Right atrium auricular region (tissue), 2 donors: Measurements from ENCODE around the gene C22orf42. TPM values are rescaled to one million over a fixed set of nuclear protein-coding genes. Genes with fewer than 3 reads are reported as not detected.
"Not testable (repeated sequence)": the region's sequence is repeated elsewhere in the genome, so short reads cannot be mapped to it uniquely, and the experiment has no call there.

Experiments
- DNase-seq: peaks from one replicate; pipeline ENCODE4 v3.0.0-alpha.2; 2019; ENCODE audit warnings: low spot score
- H3K27ac ChIP-seq, 2 donors: fragments of 200-600 bp; sonication (generic); 1 replicate in 1 of 2; 2 replicates in 1 of 2; pipeline ENCODE4 v1.5.1; 2016 to 2019
- H3K27me3 ChIP-seq, 2 donors: fragments of 200-600 bp; sonication (generic); one replicate each; pipeline versions ENCODE4 v1.5.1 to v1.6.0; 2017 to 2019
- H3K36me3 ChIP-seq: fragments of 200-600 bp; sonication (generic); one replicate; pipeline ENCODE4 v1.5.1; 2016
- H3K4me1 ChIP-seq, 2 donors: fragments of 200-600 bp; sonication (generic); one replicate each; pipeline versions ENCODE4 v1.5.1 to v1.6.0; 2017 to 2019
- H3K4me3 ChIP-seq, 2 donors: fragments of 200-600 bp; sonication (generic); 1 replicate in 1 of 2; 2 replicates in 1 of 2; pipeline ENCODE4 v1.5.1; 2017 to 2019; ENCODE audit warnings: mild to moderate bottlenecking in 1 of 2, moderate library complexity in 1 of 2
- H3K9me3 ChIP-seq, 2 donors: fragments of 200-600 bp; sonication (generic); one replicate each; pipeline ENCODE4 v1.5.1; 2019
- CTCF ChIP-seq, 2 donors: fragments of 200-600 bp; sonication (generic); IDR thresholded peaks; one replicate each; pipeline ENCODE4 v1.5.1; 2019; ENCODE audit warnings: antibody characterized with exemption in 2 of 2
- total RNA-seq, 2 donors: library from RNA; depleted of rRNA; stranded (reverse); fragments of >200 nt; gene quantifications; one replicate each; pipeline ENCODE4 v1.1.0, GENCODE V29; 2016

C22orf42 gene
- total RNA-seq, 2 donors from 2014 or later, result not detected

- H3K27ac ChIP-seq, result no peak overlapping the region
- no peak overlapping the region for H3K4me3 ChIP-seq
- DNase-seq, result no peak
- H3K9me3 ChIP-seq, result no peaks in the 10 kb centered on the region
- TF ChIP-seq CTCF (IDR thresholded peaks at IDR 0.05), result no peak
- H3K36me3 ChIP-seq, result no peaks in the 10 kb centered on the region
- no peaks in the 10 kb centered on the region for H3K4me1 ChIP-seq
- H3K27me3 ChIP-seq, result no peaks in the 10 kb centered on the region
These were observed 6.6 kb upstream of the C22orf42 start for GRCh38 chr22:32165681-32166080.

DNA sequence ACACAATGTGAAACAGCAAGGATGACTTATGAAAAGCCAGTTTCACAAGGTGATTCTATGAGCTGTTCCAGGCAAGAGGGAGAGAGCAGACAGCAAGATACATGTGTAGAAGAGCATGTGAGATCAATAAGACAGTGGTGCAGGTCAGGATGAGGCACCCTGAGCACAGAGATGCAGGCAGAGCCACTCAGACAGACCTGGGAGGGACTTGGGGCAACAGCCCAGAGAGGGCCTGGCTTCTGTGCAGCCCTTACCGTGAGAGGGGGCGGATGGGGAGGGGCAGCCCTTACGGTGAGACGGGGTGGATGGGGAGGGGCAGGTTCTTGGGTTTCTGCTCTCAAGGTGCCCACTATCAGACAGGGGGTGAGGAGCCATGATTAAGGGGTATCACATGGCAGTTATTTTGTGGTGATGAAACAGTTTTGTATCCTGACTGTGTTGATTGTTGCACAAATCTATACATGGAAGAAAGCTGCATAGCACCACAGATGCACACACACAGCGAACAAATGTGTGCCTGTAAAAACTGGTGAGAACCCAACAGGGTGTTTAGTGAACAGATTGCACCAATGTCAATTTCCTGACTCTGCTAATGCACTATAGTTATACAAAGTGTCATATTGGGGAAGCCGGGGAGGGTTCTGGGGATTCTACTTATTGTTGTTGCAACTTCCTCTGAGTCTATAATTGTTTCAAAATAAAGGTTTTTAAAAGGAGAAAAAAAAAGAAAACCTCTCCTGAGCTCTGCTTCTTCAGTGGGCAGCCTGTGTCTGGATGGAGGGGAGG is 5.2 kb upstream of the C22orf42 start:
- Histone ChIP-seq H3K27me3 (no peaks in the 10 kb centered on the region), H3K9me3 (no peaks in the 10 kb centered on the region), H3K4me3 (no peak overlapping the region), H3K27ac (no peak overlapping the region), H3K4me1 (no peaks in the 10 kb centered on the region), H3K36me3 (no peaks in the 10 kb centered on the region)
- TF ChIP-seq CTCF (IDR thresholded peaks at IDR 0.05), result no peak
- no peak for DNase-seq

DNA sequence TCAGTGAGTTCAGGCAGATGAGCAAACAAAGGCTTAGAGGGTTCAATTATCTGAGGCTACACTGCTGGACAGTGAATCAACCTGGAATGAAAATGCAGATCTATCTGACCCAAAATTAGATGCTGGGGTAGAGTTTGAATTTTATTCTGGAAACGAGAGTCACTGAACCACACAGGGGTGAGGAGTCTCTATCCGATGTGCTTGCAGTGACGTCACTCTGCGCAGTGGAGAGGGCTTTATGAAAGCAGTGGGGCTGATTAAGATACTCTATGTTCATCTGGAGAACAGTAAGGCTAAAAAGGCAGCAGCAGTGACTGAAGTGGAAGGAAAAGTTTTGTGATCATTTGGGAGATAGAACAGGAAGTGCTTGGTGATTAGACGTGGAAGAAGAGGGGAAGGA is 1.3 kb upstream of the C22orf42 start:
- not testable (repeated sequence) for DNase-seq, H3K4me1 ChIP-seq, H3K27ac ChIP-seq, H3K27me3 ChIP-seq, H3K4me3 ChIP-seq, H3K36me3 ChIP-seq, H3K9me3 ChIP-seq

DNA sequence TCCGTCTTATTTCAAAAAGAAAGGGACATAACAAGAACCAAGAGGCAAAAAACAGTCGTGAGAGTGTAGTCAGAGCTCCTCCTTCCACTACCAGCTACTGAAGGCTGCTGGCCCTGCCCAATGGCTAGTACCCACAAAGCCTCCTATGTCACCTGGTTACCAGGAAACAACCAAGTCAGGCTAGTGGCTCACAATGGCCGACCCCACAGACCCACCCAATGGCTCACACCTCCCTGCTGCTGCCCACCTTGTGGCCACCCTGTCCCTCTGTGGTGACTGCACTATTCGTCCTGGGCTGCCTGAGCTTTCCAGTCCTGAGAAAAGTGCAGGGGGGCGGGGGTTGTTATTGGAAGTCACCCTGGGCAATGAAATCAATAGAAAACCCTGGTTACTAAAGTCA is 1.5 kb downstream of the C22orf42 start:
- DNase-seq, H3K27ac ChIP-seq, H3K4me3 ChIP-seq, H3K4me1 ChIP-seq, H3K9me3 ChIP-seq, H3K36me3 ChIP-seq, H3K27me3 ChIP-seq: not testable (repeated sequence)

GRCh38 chr22:32154727-32155126 is 4.4 kb downstream of the C22orf42 start:
- not testable (repeated sequence) for H3K27ac ChIP-seq, H3K36me3 ChIP-seq, H3K27me3 ChIP-seq, H3K4me3 ChIP-seq, DNase-seq, H3K4me1 ChIP-seq, H3K9me3 ChIP-seq

GRCh38 chr22:32151641-32152040 is 7.5 kb downstream of the C22orf42 start:
- not testable (repeated sequence) for H3K27me3 ChIP-seq, H3K36me3 ChIP-seq, H3K4me3 ChIP-seq, DNase-seq, H3K4me1 ChIP-seq, H3K27ac ChIP-seq, H3K9me3 ChIP-seq

GRCh38 chr22:32150647-32151046 is 8.5 kb downstream of the C22orf42 start:
- not testable (repeated sequence) for H3K36me3 ChIP-seq, H3K27ac ChIP-seq, H3K4me3 ChIP-seq, DNase-seq, H3K4me1 ChIP-seq, H3K9me3 ChIP-seq, H3K27me3 ChIP-seq

DNA sequence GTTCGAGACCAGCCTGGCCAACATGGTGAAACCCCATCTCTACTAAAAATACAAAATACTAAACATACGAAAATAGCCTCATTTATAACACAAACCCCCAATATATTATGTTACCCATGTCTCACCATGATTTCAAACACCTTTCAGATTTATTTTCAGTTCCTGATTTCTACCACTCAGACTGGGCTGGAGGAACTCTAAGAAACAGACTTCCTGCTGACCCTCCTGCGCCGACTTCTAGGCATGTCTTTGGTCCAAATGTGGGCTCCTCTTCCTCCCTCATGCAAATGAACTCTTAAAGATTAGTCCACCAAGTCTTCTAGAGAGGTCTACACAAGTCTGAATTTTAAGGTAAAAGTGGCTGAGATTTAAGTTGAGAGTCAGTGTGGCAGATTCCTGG is 10.7 kb downstream of the C22orf42 start:
- not testable (repeated sequence) for H3K27ac ChIP-seq, H3K36me3 ChIP-seq, H3K4me3 ChIP-seq, H3K27me3 ChIP-seq, DNase-seq, H3K9me3 ChIP-seq, H3K4me1 ChIP-seq

DNA sequence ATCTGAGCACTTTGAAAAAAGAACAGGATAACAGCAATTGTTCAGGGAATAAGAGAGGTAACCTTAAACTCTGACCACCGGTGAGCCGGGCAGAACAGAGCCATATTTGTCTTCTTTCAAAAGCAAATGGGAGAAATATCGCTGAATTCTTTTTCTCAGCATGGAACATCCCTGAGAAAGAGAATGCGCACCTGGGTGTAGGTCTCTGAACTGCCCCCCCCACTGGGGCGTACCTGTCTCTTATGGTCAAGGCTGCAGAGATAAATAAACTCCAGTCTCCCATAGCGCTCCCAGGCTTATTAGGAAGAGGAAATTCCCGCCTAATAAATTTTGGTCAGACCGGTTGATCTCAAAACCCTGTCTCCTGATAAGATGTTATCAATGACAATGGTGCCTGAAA is 12.0 kb downstream of the C22orf42 start:
- not testable (repeated sequence) for H3K9me3 ChIP-seq, H3K36me3 ChIP-seq, H3K4me3 ChIP-seq, H3K4me1 ChIP-seq, H3K27ac ChIP-seq, H3K27me3 ChIP-seq, DNase-seq
